Measurements from ENCODE around the gene DCC.

Gene DCC

GRCh38 chr18:53531187-53531586 is 1191.2 kb downstream of the DCC start:
- Histone ChIP-seq H3K9me3 (ENCODE audit: severe bottlenecking) (no peaks in the 10 kb centered on the region), H3K4me1 (ENCODE audit: insufficient read depth, poor library complexity, severe bottlenecking) (no peaks in the 10 kb centered on the region), H3K27me3 (ENCODE audit: insufficient read depth, poor library complexity, severe bottlenecking) (no peaks in the 10 kb centered on the region), H3K27ac (ENCODE audit: poor library complexity, severe bottlenecking) (no peak overlapping the region), H3K4me3 (ENCODE audit: severe bottlenecking) (no peak overlapping the region), H3K36me3 (ENCODE audit: low read depth) (no peaks in the 10 kb centered on the region)
- DNase-seq (ENCODE audit: low spot score) = no peak
- ATAC-seq (ENCODE audit: low read depth) = no peak
- TF ChIP-seq, protein P1, sequence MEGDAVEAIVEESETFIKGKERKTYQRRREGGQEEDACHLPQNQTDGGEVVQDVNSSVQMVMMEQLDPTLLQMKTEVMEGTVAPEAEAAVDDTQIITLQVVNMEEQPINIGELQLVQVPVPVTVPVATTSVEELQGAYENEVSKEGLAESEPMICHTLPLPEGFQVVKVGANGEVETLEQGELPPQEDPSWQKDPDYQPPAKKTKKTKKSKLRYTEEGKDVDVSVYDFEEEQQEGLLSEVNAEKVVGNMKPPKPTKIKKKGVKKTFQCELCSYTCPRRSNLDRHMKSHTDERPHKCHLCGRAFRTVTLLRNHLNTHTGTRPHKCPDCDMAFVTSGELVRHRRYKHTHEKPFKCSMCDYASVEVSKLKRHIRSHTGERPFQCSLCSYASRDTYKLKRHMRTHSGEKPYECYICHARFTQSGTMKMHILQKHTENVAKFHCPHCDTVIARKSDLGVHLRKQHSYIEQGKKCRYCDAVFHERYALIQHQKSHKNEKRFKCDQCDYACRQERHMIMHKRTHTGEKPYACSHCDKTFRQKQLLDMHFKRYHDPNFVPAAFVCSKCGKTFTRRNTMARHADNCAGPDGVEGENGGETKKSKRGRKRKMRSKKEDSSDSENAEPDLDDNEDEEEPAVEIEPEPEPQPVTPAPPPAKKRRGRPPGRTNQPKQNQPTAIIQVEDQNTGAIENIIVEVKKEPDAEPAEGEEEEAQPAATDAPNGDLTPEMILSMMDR (IDR thresholded peaks at IDR 0.05; ENCODE audit: poor library complexity, severe bottlenecking) = no peak

GRCh38 chr18:53531896-53532295 is 1191.9 kb downstream of the DCC start:
- Histone ChIP-seq H3K27ac (ENCODE audit: poor library complexity, severe bottlenecking) (no peak overlapping the region), H3K4me3 (ENCODE audit: severe bottlenecking) (no peak overlapping the region), H3K27me3 (ENCODE audit: insufficient read depth, poor library complexity, severe bottlenecking) (no peaks in the 10 kb centered on the region), H3K9me3 (ENCODE audit: severe bottlenecking) (no peaks in the 10 kb centered on the region), H3K36me3 (ENCODE audit: low read depth) (no peaks in the 10 kb centered on the region), H3K4me1 (ENCODE audit: insufficient read depth, poor library complexity, severe bottlenecking) (no peaks in the 10 kb centered on the region)
- TF ChIP-seq, protein P1 (IDR thresholded peaks at IDR 0.05; ENCODE audit: poor library complexity, severe bottlenecking) = no peak
- ATAC-seq (ENCODE audit: low read depth) (no peak), DNase-seq (ENCODE audit: low spot score) (no peak)

GRCh38 chr18:53534203-53534602 is 1194.2 kb downstream of the DCC start:
- no peaks in the 10 kb centered on the region for H3K36me3 ChIP-seq (ENCODE audit: low read depth)
- H3K4me3 ChIP-seq (ENCODE audit: severe bottlenecking) = no peak overlapping the region
- H3K27me3 ChIP-seq (ENCODE audit: insufficient read depth, poor library complexity, severe bottlenecking) = no peaks in the 10 kb centered on the region
- H3K4me1 ChIP-seq (ENCODE audit: insufficient read depth, poor library complexity, severe bottlenecking) = no peaks in the 10 kb centered on the region
- H3K27ac ChIP-seq (ENCODE audit: poor library complexity, severe bottlenecking) = no peak overlapping the region
- no peaks in the 10 kb centered on the region for H3K9me3 ChIP-seq (ENCODE audit: severe bottlenecking)
- no peak for DNase-seq (ENCODE audit: low spot score)
- ATAC-seq (ENCODE audit: low read depth) = no peak
- TF ChIP-seq, protein P1 (IDR thresholded peaks at IDR 0.05; ENCODE audit: poor library complexity, severe bottlenecking) = no peak

GRCh38 chr18:53534695-53535094 is 1194.7 kb downstream of the DCC start:
- ATAC-seq (ENCODE audit: low read depth) (no peak), DNase-seq (ENCODE audit: low spot score) (no peak)
- no peaks in the 10 kb centered on the region for H3K9me3 ChIP-seq (ENCODE audit: severe bottlenecking)
- TF ChIP-seq, protein P1 (IDR thresholded peaks at IDR 0.05; ENCODE audit: poor library complexity, severe bottlenecking) = no peak
- H3K27ac ChIP-seq (ENCODE audit: poor library complexity, severe bottlenecking) = no peak overlapping the region
- no peaks in the 10 kb centered on the region for H3K36me3 ChIP-seq (ENCODE audit: low read depth)
- no peaks in the 10 kb centered on the region for H3K4me1 ChIP-seq (ENCODE audit: insufficient read depth, poor library complexity, severe bottlenecking)
- no peak overlapping the region for H3K4me3 ChIP-seq (ENCODE audit: severe bottlenecking)
- no peaks in the 10 kb centered on the region for H3K27me3 ChIP-seq (ENCODE audit: insufficient read depth, poor library complexity, severe bottlenecking)

GRCh38 chr18:53536908-53537307 is 1196.9 kb downstream of the DCC start:
- DNase-seq (ENCODE audit: low spot score) (no peak), ATAC-seq (ENCODE audit: low read depth) (no peak)
- Histone ChIP-seq H3K4me1 (ENCODE audit: insufficient read depth, poor library complexity, severe bottlenecking) (no peaks in the 10 kb centered on the region), H3K27me3 (ENCODE audit: insufficient read depth, poor library complexity, severe bottlenecking) (peaks cover 9% of the 10 kb centered on the region), H3K9me3 (ENCODE audit: severe bottlenecking) (no peaks in the 10 kb centered on the region), H3K27ac (ENCODE audit: poor library complexity, severe bottlenecking) (no peak overlapping the region), H3K36me3 (ENCODE audit: low read depth) (no peaks in the 10 kb centered on the region), H3K4me3 (ENCODE audit: severe bottlenecking) (no peak overlapping the region)
- TF ChIP-seq, protein P1 (IDR thresholded peaks at IDR 0.05; ENCODE audit: poor library complexity, severe bottlenecking) = no peak
